ENCODE data around the gene OR10A4. TPM values are rescaled to one million over a fixed set of nuclear protein-coding genes. Genes with fewer than 3 reads are reported as not detected.

Gene OR10A4, protein sequence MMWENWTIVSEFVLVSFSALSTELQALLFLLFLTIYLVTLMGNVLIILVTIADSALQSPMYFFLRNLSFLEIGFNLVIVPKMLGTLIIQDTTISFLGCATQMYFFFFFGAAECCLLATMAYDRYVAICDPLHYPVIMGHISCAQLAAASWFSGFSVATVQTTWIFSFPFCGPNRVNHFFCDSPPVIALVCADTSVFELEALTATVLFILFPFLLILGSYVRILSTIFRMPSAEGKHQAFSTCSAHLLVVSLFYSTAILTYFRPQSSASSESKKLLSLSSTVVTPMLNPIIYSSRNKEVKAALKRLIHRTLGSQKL
- not detected for total RNA-seq
- polyA plus RNA-seq = not detected

DNA sequence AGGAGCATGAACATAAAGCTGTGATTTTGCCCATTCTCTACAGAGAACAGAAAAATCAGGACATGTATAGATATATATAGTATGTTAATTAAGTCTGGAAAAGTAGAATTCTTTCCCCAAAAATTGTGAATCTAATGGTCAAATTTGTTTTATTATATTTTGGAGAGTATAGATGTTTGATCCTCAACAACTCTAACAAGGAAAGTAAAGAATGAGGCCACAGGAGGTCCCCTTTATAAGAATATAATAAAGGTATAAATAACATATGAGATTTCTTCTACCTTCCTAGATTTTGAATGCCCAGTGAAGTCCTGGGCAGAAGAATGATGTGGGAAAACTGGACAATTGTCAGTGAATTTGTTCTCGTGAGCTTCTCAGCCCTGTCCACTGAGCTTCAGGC, at the start of gene OR10A4:
TSS of gene OR10A4 (plus strand) at position 301 of the 400 bp plus-strand sequence. CDS start at position 324, 23 bp downstream.
- no peaks in the 10 kb centered on the region for H3K27me3 ChIP-seq (ENCODE audit: insufficient read depth, low read length, poor library complexity, severe bottlenecking)
- no peak within 1 kb of the TSS for H3K27ac Mint-ChIP-seq
- ChIA-PET POLR2A (no interaction called here), CTCF (no interaction called here)
- DNase-seq = no peak
- H3K4me3 ChIP-seq (ENCODE audit: low read length) = no peak within 1 kb of the TSS
- H3K9me3 Mint-ChIP-seq = peaks cover 0 to 4% (median 0%) of the 10 kb centered on the region in 5 donors
- H3K4me3 Mint-ChIP-seq = no peak within 1 kb of the TSS
- no peaks in the 10 kb centered on the region for H3K4me1 ChIP-seq (ENCODE audit: insufficient read depth, low read length)
- no peaks in the 10 kb centered on the region for H3K4me1 Mint-ChIP-seq
- H3K36me3 ChIP-seq (ENCODE audit: insufficient read depth, low read length) = no peaks in the 10 kb centered on the region
- H3K36me3 Mint-ChIP-seq = no peaks in the 10 kb centered on the region
- H3K9me3 ChIP-seq (ENCODE audit: low read length) = no peaks in the 10 kb centered on the region
- H3K27ac ChIP-seq (ENCODE audit: low read depth, low read length) = no peak within 1 kb of the TSS
- H3K27me3 Mint-ChIP-seq = peaks cover 5 to 28% of the 10 kb centered on the region in 2 donors

- ChIA-PET CTCF (no interaction called here), POLR2A (no interaction called here)
- no peaks in the 10 kb centered on the region for H3K4me1 Mint-ChIP-seq
- DNase-seq = no peak
- H3K27me3 Mint-ChIP-seq = peaks cover 7 to 23% of the 10 kb centered on the region in 2 donors
- Histone ChIP-seq H3K9me3 (ENCODE audit: low read length) (no peaks in the 10 kb centered on the region), H3K4me3 (ENCODE audit: low read length) (no peak overlapping the region), H3K27ac (ENCODE audit: low read depth, low read length) (no peak overlapping the region), H3K27me3 (ENCODE audit: insufficient read depth, low read length, poor library complexity, severe bottlenecking) (no peaks in the 10 kb centered on the region), H3K36me3 (ENCODE audit: insufficient read depth, low read length) (no peaks in the 10 kb centered on the region), H3K4me1 (ENCODE audit: insufficient read depth, low read length) (no peaks in the 10 kb centered on the region)
- H3K36me3 Mint-ChIP-seq = no peaks in the 10 kb centered on the region
- H3K4me3 Mint-ChIP-seq = no peak overlapping the region
- no peak overlapping the region for H3K27ac Mint-ChIP-seq
- H3K9me3 Mint-ChIP-seq = no peaks in the 10 kb centered on the region
Observed at GRCh38 chr11:6828103-6828502, 48.3 kb upstream of the OR10A4 start.

DNA sequence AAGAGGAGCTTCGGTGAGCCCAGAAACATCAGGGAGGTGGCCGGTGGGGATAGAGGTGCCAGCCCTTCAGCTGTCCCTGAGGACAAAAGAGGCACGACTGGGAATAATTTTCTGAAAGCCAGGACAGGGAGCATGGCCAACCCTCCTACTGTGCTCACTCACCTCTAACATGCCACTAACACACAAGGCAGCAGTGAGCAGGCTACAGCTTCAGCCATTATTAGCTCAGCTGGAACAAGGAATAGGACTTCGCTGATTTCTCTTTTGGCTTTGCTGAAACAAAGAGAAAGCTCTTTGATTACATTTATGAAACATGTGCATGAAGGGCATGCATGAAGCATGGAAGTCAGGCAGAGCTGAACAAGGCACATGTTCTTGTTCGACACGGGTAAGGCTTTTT, 43.1 kb upstream of the OR10A4 start:
- Histone ChIP-seq H3K9me3 (ENCODE audit: low read length) (no peaks in the 10 kb centered on the region), H3K36me3 (ENCODE audit: insufficient read depth, low read length) (no peaks in the 10 kb centered on the region), H3K4me3 (ENCODE audit: low read length) (no peak overlapping the region), H3K27ac (ENCODE audit: low read depth, low read length) (no peak overlapping the region), H3K4me1 (ENCODE audit: insufficient read depth, low read length) (no peaks in the 10 kb centered on the region), H3K27me3 (ENCODE audit: insufficient read depth, low read length, poor library complexity, severe bottlenecking) (no peaks in the 10 kb centered on the region)
- Mint-ChIP-seq H3K36me3 (no peaks in the 10 kb centered on the region), H3K27ac (no peak overlapping the region), H3K4me3 (no peak overlapping the region), H3K9me3 (no peaks in the 10 kb centered on the region), H3K4me1 (no peaks in the 10 kb centered on the region), H3K27me3 (peaks cover 5 to 19% of the 10 kb centered on the region in 2 donors)
- DNase-seq = no peak
- ChIA-PET CTCF (no interaction called here), POLR2A (no interaction called here)

DNA sequence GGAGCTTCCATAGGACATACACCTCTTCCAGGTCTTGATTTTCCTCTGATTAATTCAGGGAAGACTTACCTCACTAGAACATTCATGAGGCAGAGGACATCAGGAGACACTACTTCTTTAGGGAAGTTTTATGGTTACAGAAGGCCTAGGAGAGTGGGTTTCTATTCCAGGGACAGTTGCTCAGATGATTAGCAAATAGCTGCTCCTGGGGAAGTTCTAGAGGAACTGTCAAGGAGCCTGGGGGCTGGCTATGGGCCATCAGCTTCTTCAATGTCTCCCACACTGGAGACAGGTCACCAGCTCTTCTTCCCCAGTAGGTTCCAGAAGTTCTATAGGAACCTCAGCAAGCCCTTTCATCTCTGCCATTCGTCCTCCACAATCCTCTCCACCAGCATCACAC, 42.4 kb upstream of the OR10A4 start:
- no peaks in the 10 kb centered on the region for H3K27me3 ChIP-seq (ENCODE audit: insufficient read depth, low read length, poor library complexity, severe bottlenecking)
- no peaks in the 10 kb centered on the region for H3K9me3 Mint-ChIP-seq
- H3K4me1 Mint-ChIP-seq = no peaks in the 10 kb centered on the region
- H3K27ac Mint-ChIP-seq = no peak overlapping the region
- H3K36me3 ChIP-seq (ENCODE audit: insufficient read depth, low read length) = no peaks in the 10 kb centered on the region
- CTCF ChIA-PET = no interaction called here
- no peak overlapping the region for H3K4me3 Mint-ChIP-seq
- no peak overlapping the region for H3K4me3 ChIP-seq (ENCODE audit: low read length)
- POLR2A ChIA-PET = no interaction called here
- no peaks in the 10 kb centered on the region for H3K9me3 ChIP-seq (ENCODE audit: low read length)
- no peak overlapping the region for H3K27ac ChIP-seq (ENCODE audit: low read depth, low read length)
- no peaks in the 10 kb centered on the region for H3K4me1 ChIP-seq (ENCODE audit: insufficient read depth, low read length)
- H3K36me3 Mint-ChIP-seq = no peaks in the 10 kb centered on the region
- H3K27me3 Mint-ChIP-seq = peaks cover 2 to 15% of the 10 kb centered on the region in 2 donors
- DNase-seq = no peak

- Histone ChIP-seq H3K27ac (ENCODE audit: low read depth, low read length) (no peak overlapping the region), H3K36me3 (ENCODE audit: insufficient read depth, low read length) (no peaks in the 10 kb centered on the region), H3K9me3 (ENCODE audit: low read length) (no peaks in the 10 kb centered on the region), H3K4me3 (ENCODE audit: low read length) (no peak overlapping the region), H3K4me1 (ENCODE audit: insufficient read depth, low read length) (no peaks in the 10 kb centered on the region), H3K27me3 (ENCODE audit: insufficient read depth, low read length, poor library complexity, severe bottlenecking) (no peaks in the 10 kb centered on the region)
- no peak for DNase-seq
- H3K36me3 Mint-ChIP-seq = peaks cover 0 to 1% (median 0%) of the 10 kb centered on the region in 3 donors
- H3K9me3 Mint-ChIP-seq = peaks cover 0 to 3% (median 0%) of the 10 kb centered on the region in 5 donors
- ChIA-PET CTCF (no interaction called here), POLR2A (no interaction called here)
- H3K4me3 Mint-ChIP-seq = no peak overlapping the region
- H3K4me1 Mint-ChIP-seq = no peaks in the 10 kb centered on the region
- H3K27me3 Mint-ChIP-seq = peaks cover 4 to 36% of the 10 kb centered on the region in 2 donors
- H3K27ac Mint-ChIP-seq = no peak overlapping the region
Observed at GRCh38 chr11:6841694-6842093, 34.7 kb upstream of the OR10A4 start.

GRCh38 chr11:6843670-6844069, 32.8 kb upstream of the OR10A4 start:
- no peak overlapping the region for H3K27ac Mint-ChIP-seq
- Histone ChIP-seq H3K27me3 (ENCODE audit: insufficient read depth, low read length, poor library complexity, severe bottlenecking) (no peaks in the 10 kb centered on the region), H3K4me3 (ENCODE audit: low read length) (no peak overlapping the region), H3K4me1 (ENCODE audit: insufficient read depth, low read length) (no peaks in the 10 kb centered on the region), H3K9me3 (ENCODE audit: low read length) (no peaks in the 10 kb centered on the region), H3K36me3 (ENCODE audit: insufficient read depth, low read length) (no peaks in the 10 kb centered on the region), H3K27ac (ENCODE audit: low read depth, low read length) (no peak overlapping the region)
- ChIA-PET POLR2A (no interaction called here), CTCF (interaction anchor here (1.2 kb wide), 1 partner anchor 30 kb away, joined by 5 read pairs; no protein-coding TSS in a partner anchor)
- peaks cover 0 to 1% (median 0%) of the 10 kb centered on the region in 3 donors for H3K36me3 Mint-ChIP-seq
- H3K4me3 Mint-ChIP-seq = no peak overlapping the region
- DNase-seq = no peak
- H3K9me3 Mint-ChIP-seq = peaks cover 0 to 3% (median 0%) of the 10 kb centered on the region in 5 donors
- H3K4me1 Mint-ChIP-seq = no peaks in the 10 kb centered on the region
- peaks cover 10 to 44% of the 10 kb centered on the region in 2 donors for H3K27me3 Mint-ChIP-seq

- H3K4me3 ChIP-seq (ENCODE audit: low read length) = no peak overlapping the region
Observed at GRCh38 chr11:6844356-6844755, 32.1 kb upstream of the OR10A4 start.

DNA sequence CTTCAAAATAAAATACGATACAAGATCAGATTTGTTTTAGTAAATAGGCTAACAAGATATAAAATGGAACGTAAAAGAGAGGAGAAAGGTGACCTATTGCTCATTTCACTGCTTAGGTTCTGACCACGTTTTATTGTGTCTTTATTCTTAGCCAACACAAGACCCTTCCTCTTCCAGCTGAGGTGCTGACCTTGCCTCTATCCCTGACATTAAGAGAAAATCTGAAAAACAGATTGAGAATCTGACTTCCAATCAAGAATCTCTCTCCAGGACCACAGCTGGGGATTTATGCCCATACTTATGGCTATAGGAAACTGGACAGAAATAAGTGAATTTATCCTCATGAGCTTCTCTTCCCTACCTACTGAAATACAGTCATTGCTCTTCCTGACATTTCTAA, 31.0 kb upstream of the OR10A4 start, which contains the start of gene OR10A5:
TSS of gene OR10A5 (plus strand) at position 301 of the 400 bp plus-strand sequence. CDS start at position 301, 0 bp downstream.
- H3K4me1 Mint-ChIP-seq = no peaks in the 10 kb centered on the region
- ChIA-PET CTCF (no interaction called here), POLR2A (no interaction called here)
- Histone ChIP-seq H3K27ac (ENCODE audit: low read depth, low read length) (no peak within 1 kb of the TSS), H3K36me3 (ENCODE audit: insufficient read depth, low read length) (no peaks in the 10 kb centered on the region), H3K9me3 (ENCODE audit: low read length) (no peaks in the 10 kb centered on the region), H3K27me3 (ENCODE audit: insufficient read depth, low read length, poor library complexity, severe bottlenecking) (no peaks in the 10 kb centered on the region), H3K4me3 (ENCODE audit: low read length) (no peak within 1 kb of the TSS), H3K4me1 (ENCODE audit: insufficient read depth, low read length) (no peaks in the 10 kb centered on the region)
- peaks cover 0 to 1% (median 0%) of the 10 kb centered on the region in 3 donors for H3K36me3 Mint-ChIP-seq
- DNase-seq = no peak
- H3K9me3 Mint-ChIP-seq = peaks cover 0 to 3% (median 0%) of the 10 kb centered on the region in 5 donors
- no peak within 1 kb of the TSS for H3K4me3 Mint-ChIP-seq
- no peak within 1 kb of the TSS for H3K27ac Mint-ChIP-seq
- H3K27me3 Mint-ChIP-seq = peaks cover 10 to 54% of the 10 kb centered on the region in 2 donors

More at GRCh38 chr11:6844356-6844755, 32.1 kb upstream of the OR10A4 start:
- Mint-ChIP-seq H3K9me3 (peaks cover 0 to 3% (median 0%) of the 10 kb centered on the region in 5 donors), H3K27me3 (peaks cover 10 to 49% of the 10 kb centered on the region in 2 donors), H3K36me3 (peaks cover 0 to 1% (median 0%) of the 10 kb centered on the region in 3 donors), H3K4me1 (no peaks in the 10 kb centered on the region), H3K27ac (no peak overlapping the region), H3K4me3 (no peak overlapping the region)
- POLR2A ChIA-PET = no interaction called here
- Histone ChIP-seq H3K4me1 (ENCODE audit: insufficient read depth, low read length) (no peaks in the 10 kb centered on the region), H3K36me3 (ENCODE audit: insufficient read depth, low read length) (no peaks in the 10 kb centered on the region), H3K9me3 (ENCODE audit: low read length) (no peaks in the 10 kb centered on the region), H3K27ac (ENCODE audit: low read depth, low read length) (no peak overlapping the region), H3K27me3 (ENCODE audit: insufficient read depth, low read length, poor library complexity, severe bottlenecking) (no peaks in the 10 kb centered on the region)
- DNase-seq = no peak
- CTCF ChIA-PET = no interaction called here
